Peyer's patch (tissue), 4 donors: ENCODE data around the gene SYNRG. TPM values are rescaled to one million over a fixed set of nuclear protein-coding genes. Genes with fewer than 3 reads are reported as not detected.
A peak's percentile ranks its signal among the peaks of the same experiment; 100 is the strongest.

Experiments
- DNase-seq, 3 donors: peaks; one replicate each; pipeline ENCODE4 v3.0.0-alpha.2; 2017 to 2019
- H3K27ac ChIP-seq, 4 donors: fragments of 200-600 bp; sonication (generic); one replicate each; pipeline ENCODE4 v1.5.1; 2016 to 2019
- H3K27me3 ChIP-seq, 2 donors: fragments of 200-600 bp; sonication (generic); one replicate each; pipeline ENCODE4 v1.5.1; 2019
- H3K36me3 ChIP-seq, 3 donors: fragments of 200-600 bp; sonication (generic); one replicate each; pipeline ENCODE4 v1.5.1; 2016 to 2019
- H3K4me1 ChIP-seq, 4 donors: fragments of 200-600 bp; sonication (generic); one replicate each; pipeline ENCODE4 v1.5.1; 2016 to 2019
- H3K4me3 ChIP-seq, 4 donors: fragments of 200-600 bp; sonication (generic); 1 replicate in 3 of 4; 2 replicates in 1 of 4; pipeline ENCODE4 v1.5.1; 2016 to 2019; ENCODE audit warnings: mild to moderate bottlenecking in 1 of 4
- H3K9me3 ChIP-seq, 4 donors: fragments of 200-600 bp; sonication (generic); one replicate each; pipeline ENCODE4 v1.5.1; 2016 to 2019; ENCODE audit warnings: mild to moderate bottlenecking in 1 of 4
- CTCF ChIP-seq, 6 experiments: fragments of 450-650 bp in 4 of 6; fragments of 200-600 bp in 2 of 6; sonication (generic) in 1 of 6; IDR thresholded peaks; one replicate each; pipeline ENCODE4 v1.5.1; 2017 to 2019; ENCODE audit warnings: antibody characterized with exemption in 6 of 6, mild to moderate bottlenecking in 3 of 6, moderate library complexity in 1 of 6
- POLR2A ChIP-seq, 2 donors: fragments of 450-650 bp; IDR thresholded peaks; one replicate each; pipeline ENCODE4 v1.5.1; 2017; ENCODE audit warnings: antibody characterized with exemption in 2 of 2, mild to moderate bottlenecking in 2 of 2, moderate library complexity in 2 of 2
- total RNA-seq, 4 donors: library from RNA; depleted of rRNA; stranded (reverse); fragments of >200 nt; gene quantifications; one replicate each; pipeline ENCODE4 v1.1.0, GENCODE V29; 2016

Gene SYNRG
- total RNA-seq, 4 donors from 2014 or later, result 42.5 to 102 (median 49.5) TPM

GRCh38 chr17:37535906-37536305 lies 73.3 kb downstream of the SYNRG start:
- Histone ChIP-seq H3K27me3 (no peaks in the 10 kb centered on the region), H3K36me3 (peaks cover 0 to 88% (median 2%) of the 10 kb centered on the region in 3 donors), H3K4me1 (no peaks in the 10 kb centered on the region), H3K9me3 (no peaks in the 10 kb centered on the region), H3K4me3 (no peak overlapping the region), H3K27ac (no peak overlapping the region)
- TF ChIP-seq POLR2A (IDR thresholded peaks at IDR 0.05), result no peak
- TF ChIP-seq CTCF (IDR thresholded peaks at IDR 0.05), result no peak
- DNase-seq, result no peak

- H3K27me3 ChIP-seq, result no peaks in the 10 kb centered on the region
- no peaks in the 10 kb centered on the region for H3K9me3 ChIP-seq
- H3K27ac ChIP-seq, result no peak overlapping the region
- no peak for TF ChIP-seq CTCF (IDR thresholded peaks at IDR 0.05)
- no peak for TF ChIP-seq POLR2A (IDR thresholded peaks at IDR 0.05)
- H3K4me3 ChIP-seq, result no peak overlapping the region
- peaks cover 0 to 86% (median 0%) of the 10 kb centered on the region in 3 donors for H3K36me3 ChIP-seq
- no peak for DNase-seq
- no peaks in the 10 kb centered on the region for H3K4me1 ChIP-seq
Measured at GRCh38 chr17:37532756-37533155, 76.5 kb downstream of the SYNRG start.

- H3K4me1 ChIP-seq, result no peaks in the 10 kb centered on the region
- H3K9me3 ChIP-seq, result no peaks in the 10 kb centered on the region
- H3K36me3 ChIP-seq, result peaks cover 0 to 66% (median 0%) of the 10 kb centered on the region in 3 donors
- TF ChIP-seq CTCF (IDR thresholded peaks at IDR 0.05) (no peak), POLR2A (IDR thresholded peaks at IDR 0.05) (no peak)
- no peak for DNase-seq
- no peak overlapping the region for H3K27ac ChIP-seq
- H3K27me3 ChIP-seq, result no peaks in the 10 kb centered on the region
- H3K4me3 ChIP-seq, result no peak overlapping the region
Measured at GRCh38 chr17:37530420-37530819, 78.8 kb downstream of the SYNRG start.

GRCh38 chr17:37527249-37527851 lies 81.9 kb downstream of the SYNRG start:
- Histone ChIP-seq H3K27me3 (no peaks in the 10 kb centered on the region), H3K27ac (no peak overlapping the region), H3K36me3 (peaks cover 0 to 62% (median 3%) of the 10 kb centered on the region in 3 donors), H3K4me1 (no peaks in the 10 kb centered on the region), H3K4me3 (no peak overlapping the region), H3K9me3 (no peaks in the 10 kb centered on the region)
- DNase-seq, result no peak
- TF ChIP-seq POLR2A (IDR thresholded peaks at IDR 0.05) (no peak), CTCF (IDR thresholded peaks at IDR 0.05) (peak in 4 of 6 experiments; percentile 51 to 71 (median 61))

GRCh38 chr17:37523715-37524219 lies 85.5 kb downstream of the SYNRG start:
- no peak overlapping the region for H3K4me3 ChIP-seq
- H3K27me3 ChIP-seq, result no peaks in the 10 kb centered on the region
- H3K9me3 ChIP-seq, result no peaks in the 10 kb centered on the region
- no peak overlapping the region for H3K27ac ChIP-seq
- no peak for TF ChIP-seq CTCF (IDR thresholded peaks at IDR 0.05)
- no peak for TF ChIP-seq POLR2A (IDR thresholded peaks at IDR 0.05)
- H3K36me3 ChIP-seq, result peaks cover 0 to 56% (median 3%) of the 10 kb centered on the region in 3 donors
- no peak for DNase-seq
- H3K4me1 ChIP-seq, result no peaks in the 10 kb centered on the region
